Peyer's patch (tissue), 4 donors: ENCODE results near the gene GPR132.

Source experiments
- CTCF ChIP-seq, 6 experiments: fragments of 450-650 bp in 4 of 6; fragments of 200-600 bp in 2 of 6; sonication (generic) in 1 of 6; IDR thresholded peaks; one replicate each; pipeline ENCODE4 v1.5.1; 2017 to 2019; ENCODE audit warnings: antibody characterized with exemption in 6 of 6, mild to moderate bottlenecking in 3 of 6, moderate library complexity in 1 of 6
- POLR2A ChIP-seq, 2 donors: fragments of 450-650 bp; IDR thresholded peaks; one replicate each; pipeline ENCODE4 v1.5.1; 2017; ENCODE audit warnings: antibody characterized with exemption in 2 of 2, mild to moderate bottlenecking in 2 of 2, moderate library complexity in 2 of 2

GRCh38 chr14:105050551-105050897, 14.7 kb downstream of the GPR132 start:
- TF ChIP-seq CTCF (IDR thresholded peaks at IDR 0.05) (no peak), POLR2A (IDR thresholded peaks at IDR 0.05) (no peak)
